SU-DHL-6 (cell line): ENCODE measurements around the gene ANAPC10.

Experiments
- H2AFZ ChIP-seq: fragments of 200-600 bp; sonication (generic); 2 replicates; pipeline ENCODE4 v1.6.1; 2014; ENCODE audit warnings: low read depth, mild to moderate bottlenecking, moderate library complexity, mixed read lengths, antibody characterized with exemption, low read length; ENCODE audit not compliant: severe bottlenecking
- H3F3A ChIP-seq: fragments of 200-600 bp; shearing (Covaris generic); 2 replicates; pipeline ENCODE4 v1.6.0; 2016; ENCODE audit warnings: antibody characterized with exemption, mild to moderate bottlenecking; ENCODE audit not compliant: insufficient read depth
- H3K27ac ChIP-seq: fragments of 200-600 bp; sonication (generic); 2 replicates; pipeline ENCODE4 v1.5.1; 2016; ENCODE audit warnings: low read depth, mild to moderate bottlenecking, low read length, moderate library complexity, mixed read lengths
- H3K27me3 ChIP-seq: fragments of 200-600 bp; sonication (generic), shearing (Covaris generic); 2 replicates; pipeline ENCODE4 v1.6.0; 2014; ENCODE audit warnings: mild to moderate bottlenecking, low read length
- H3K36me3 ChIP-seq: fragments of 200-600 bp; sonication (generic); 2 replicates; pipeline ENCODE4 v1.6.1; 2014; ENCODE audit warnings: mild to moderate bottlenecking, low read length, mixed read lengths
- H3K4me2 ChIP-seq: fragments of 300-600, 200-600 bp; shearing (Covaris generic), sonication (generic); 2 replicates; pipeline ENCODE4 v1.6.0; 2014; ENCODE audit warnings: low read length, low read depth, mild to moderate bottlenecking; ENCODE audit not compliant: poor library complexity, severe bottlenecking
- H3K4me3 ChIP-seq: fragments of 200-600 bp; sonication (generic); 2 replicates; pipeline ENCODE4 v1.5.1; 2014; ENCODE audit warnings: antibody characterized with exemption, low read length, mild to moderate bottlenecking, mixed read lengths; ENCODE audit not compliant: insufficient read depth, poor library complexity, severe bottlenecking
- H3K79me2 ChIP-seq: fragments of 200-600 bp; sonication (generic); 2 replicates; pipeline ENCODE4 v1.6.1; 2014; ENCODE audit warnings: mild to moderate bottlenecking, low read length, moderate library complexity; ENCODE audit not compliant: insufficient read depth
- H3K9ac ChIP-seq: fragments of 200-600 bp; sonication (generic); 2 replicates; pipeline ENCODE4 v1.7.0; 2014; ENCODE audit warnings: mild to moderate bottlenecking, low read length
- H3K9me2 ChIP-seq: fragments of 200-600 bp; sonication (generic); replicated peaks from 2 replicates; pipeline ENCODE4 v1.6.1; 2014; ENCODE audit warnings: low read length; ENCODE audit not compliant: insufficient read depth
- H3K9me3 ChIP-seq: fragments of 200-600 bp; sonication (generic); 2 replicates; pipeline ENCODE4 v1.6.1; 2014; ENCODE audit warnings: low read length, mixed read lengths; ENCODE audit not compliant: insufficient read depth
- H4K20me1 ChIP-seq: fragments of 200-600 bp; sonication (generic); 2 replicates; pipeline ENCODE4 v1.6.1; 2014; ENCODE audit warnings: low read depth, mild to moderate bottlenecking, antibody characterized with exemption, low read length, moderate library complexity, mixed read lengths
- CTCF ChIP-seq: fragments of 200-600 bp; sonication (generic); IDR thresholded peaks from one replicate; pipeline ENCODE4 v1.5.1; 2017; ENCODE audit warnings: antibody characterized with exemption, mild to moderate bottlenecking, low read length, moderate library complexity; ENCODE audit not compliant: insufficient read depth, poor library complexity, severe bottlenecking
- EZH2phosphoT487 ChIP-seq: fragments of 200-600 bp; sonication (generic), shearing (Covaris generic); conservative IDR thresholded peaks from 2 replicates; pipeline ENCODE4 v1.6.1; 2018; ENCODE audit warnings: mild to moderate bottlenecking, antibody characterized with exemption, low read length, moderate library complexity, mixed read lengths

The ANAPC10 gene

GRCh38 chr4:145041378-145041777 lies 56.6 kb downstream of the ANAPC10 start:
- Histone ChIP-seq H4K20me1 (no peaks in the 10 kb centered on the region), H3K27me3 (no peaks in the 10 kb centered on the region), H3K36me3 (no peaks in the 10 kb centered on the region), H3F3A (peaks cover 4% of the 10 kb centered on the region; the same call in 1 of the 2 replicates), H3K9ac (no peak overlapping the region), H3K9me2 (no peaks in the 10 kb centered on the region), H3K4me3 (no peak overlapping the region), H3K4me2 (peak overlapping the region; percentile 7), H3K9me3 (no peaks in the 10 kb centered on the region), H3K79me2 (peaks cover 3% of the 10 kb centered on the region; the same call in 1 of the 2 replicates), H2AFZ (no peak overlapping the region), H3K27ac (no peak overlapping the region)
- TF ChIP-seq CTCF (no peak), EZH2phosphoT487 (no peak)

- H3K79me2 ChIP-seq = peaks cover 2% of the 10 kb centered on the region; the same call in 1 of the 2 replicates
- H3K9ac ChIP-seq = no peak overlapping the region
- H3K9me3 ChIP-seq = no peaks in the 10 kb centered on the region
- H3K27me3 ChIP-seq = no peaks in the 10 kb centered on the region
- TF ChIP-seq CTCF = no peak
- no peak for TF ChIP-seq EZH2phosphoT487
- no peak overlapping the region for H3K27ac ChIP-seq
- no peaks in the 10 kb centered on the region for H4K20me1 ChIP-seq
- no peak overlapping the region for H2AFZ ChIP-seq
- no peak overlapping the region for H3K4me3 ChIP-seq
- H3F3A ChIP-seq = no peaks in the 10 kb centered on the region
- H3K4me2 ChIP-seq = no peak overlapping the region
- no peaks in the 10 kb centered on the region for H3K9me2 ChIP-seq
- no peaks in the 10 kb centered on the region for H3K36me3 ChIP-seq
These were observed 62.4 kb downstream of the ANAPC10 start for GRCh38 chr4:145035494-145036136.

- Histone ChIP-seq H3K4me3 (no peak overlapping the region), H3K27ac (no peak overlapping the region), H3K9me3 (no peaks in the 10 kb centered on the region), H4K20me1 (no peaks in the 10 kb centered on the region), H3K9me2 (no peaks in the 10 kb centered on the region), H2AFZ (no peak overlapping the region), H3K79me2 (no peaks in the 10 kb centered on the region), H3K9ac (no peak overlapping the region), H3F3A (no peaks in the 10 kb centered on the region), H3K4me2 (no peak overlapping the region), H3K36me3 (no peaks in the 10 kb centered on the region), H3K27me3 (no peaks in the 10 kb centered on the region)
- TF ChIP-seq CTCF = no peak
- no peak for TF ChIP-seq EZH2phosphoT487
These were observed 63.2 kb downstream of the ANAPC10 start for GRCh38 chr4:145034727-145035211.
